Testis (tissue), 2 donors: ENCODE measurements around the gene APOL5.

Experiments
- POLR2A ChIP-seq: fragments of 450-650 bp; IDR thresholded peaks from one replicate; pipeline ENCODE4 v1.6.1; 2017; ENCODE audit warnings: antibody characterized with exemption, mild to moderate bottlenecking, moderate library complexity
- TF ChIP-seq, protein P1 (sequence below), 3 experiments: fragments of 450-650 bp in 2 of 3; fragments of 200-600 bp in 1 of 3; sonication (generic) in 1 of 3; IDR thresholded peaks; one replicate each; pipeline ENCODE4 v1.5.1; 2016 to 2019; ENCODE audit warnings: antibody characterized with exemption in 3 of 3, mild to moderate bottlenecking in 2 of 3, moderate library complexity in 1 of 3

DNA sequence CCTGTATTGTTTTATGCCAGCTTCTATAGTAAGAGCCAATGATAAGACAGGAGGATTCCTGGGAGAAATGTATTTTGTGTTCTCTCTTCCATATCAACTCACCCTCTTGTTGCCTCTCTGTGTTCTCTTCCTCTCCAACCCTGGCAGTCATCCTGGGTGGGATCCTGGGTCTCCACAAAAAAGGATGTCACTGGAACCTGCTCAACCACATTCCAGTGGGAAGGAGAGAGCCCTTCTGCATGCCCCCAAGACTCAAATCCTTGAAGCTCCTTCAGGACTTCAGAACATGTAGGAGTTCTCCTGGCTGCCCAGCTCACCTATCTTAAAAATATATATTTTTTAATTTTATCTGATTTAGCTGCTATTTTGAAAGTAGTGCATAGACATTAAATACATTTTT, 43.3 kb upstream of the APOL5 start:
- TF ChIP-seq, protein P1, sequence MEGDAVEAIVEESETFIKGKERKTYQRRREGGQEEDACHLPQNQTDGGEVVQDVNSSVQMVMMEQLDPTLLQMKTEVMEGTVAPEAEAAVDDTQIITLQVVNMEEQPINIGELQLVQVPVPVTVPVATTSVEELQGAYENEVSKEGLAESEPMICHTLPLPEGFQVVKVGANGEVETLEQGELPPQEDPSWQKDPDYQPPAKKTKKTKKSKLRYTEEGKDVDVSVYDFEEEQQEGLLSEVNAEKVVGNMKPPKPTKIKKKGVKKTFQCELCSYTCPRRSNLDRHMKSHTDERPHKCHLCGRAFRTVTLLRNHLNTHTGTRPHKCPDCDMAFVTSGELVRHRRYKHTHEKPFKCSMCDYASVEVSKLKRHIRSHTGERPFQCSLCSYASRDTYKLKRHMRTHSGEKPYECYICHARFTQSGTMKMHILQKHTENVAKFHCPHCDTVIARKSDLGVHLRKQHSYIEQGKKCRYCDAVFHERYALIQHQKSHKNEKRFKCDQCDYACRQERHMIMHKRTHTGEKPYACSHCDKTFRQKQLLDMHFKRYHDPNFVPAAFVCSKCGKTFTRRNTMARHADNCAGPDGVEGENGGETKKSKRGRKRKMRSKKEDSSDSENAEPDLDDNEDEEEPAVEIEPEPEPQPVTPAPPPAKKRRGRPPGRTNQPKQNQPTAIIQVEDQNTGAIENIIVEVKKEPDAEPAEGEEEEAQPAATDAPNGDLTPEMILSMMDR (IDR thresholded peaks at IDR 0.05), result no peak
- TF ChIP-seq POLR2A, result no peak
